Endometrium (tissue), 2 donors: ENCODE results near the gene PNMA6E.

ENCODE experiments used
- FAIRE-seq: peaks from 2 replicates; lab custom pipeline; 2012; peaks lifted over from hg19 to GRCh38; lab: Jason Lieb, UNC
- donor health status: control.
- donor health status: control.

The PNMA6E gene

DNA sequence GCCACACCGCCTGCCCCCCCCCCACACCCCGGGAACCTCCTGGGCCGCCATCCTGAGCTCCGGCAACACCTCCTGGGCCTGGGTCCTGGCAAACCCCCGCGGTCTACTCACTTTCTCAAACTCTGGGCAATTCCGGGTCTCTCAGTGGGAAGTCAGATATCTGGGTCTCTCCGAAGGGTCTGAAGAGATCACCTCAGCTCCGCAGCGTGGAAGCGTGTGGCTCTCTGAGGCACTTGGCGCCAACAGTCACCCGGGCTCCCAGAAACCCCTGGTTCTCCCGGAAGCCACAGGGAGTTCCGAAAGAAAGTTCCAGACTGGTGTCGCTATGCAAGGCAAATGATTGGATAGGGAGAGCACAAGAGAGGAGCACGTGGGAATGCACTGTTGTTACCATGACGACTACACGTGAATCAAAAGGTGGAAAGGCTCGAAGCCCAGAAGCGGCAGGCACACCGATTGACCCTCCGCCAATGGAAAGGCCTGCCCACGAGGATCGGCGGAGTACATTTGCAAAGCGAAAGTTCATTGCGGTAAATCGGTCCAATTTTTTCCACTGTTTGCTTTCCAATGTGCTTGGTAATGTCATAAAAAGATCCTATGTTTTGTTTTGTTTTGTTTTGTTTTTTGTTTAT, at the start of gene PNMA6E:
PNMA6E (minus strand) TSS at position 218 of the 632 bp plus-strand sequence. CDS start 2,501 bp downstream, outside the sequence.
- no peak for FAIRE-seq

DNA sequence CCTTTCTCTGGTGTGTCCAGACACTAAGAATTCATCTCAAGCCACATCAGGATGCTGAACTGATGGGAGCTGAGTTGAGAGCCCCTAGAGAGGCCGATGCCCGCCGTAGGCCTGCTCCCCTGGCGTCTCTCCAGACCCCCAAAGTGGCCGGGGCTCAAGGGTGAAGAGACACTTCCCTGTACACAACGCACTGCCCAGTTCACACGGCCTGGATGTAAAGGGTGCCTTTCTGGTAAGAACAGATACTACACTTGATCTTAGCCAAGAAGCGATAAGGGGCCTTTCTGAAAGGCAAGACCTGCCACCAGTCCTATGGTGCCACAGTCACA, 49.8 kb upstream of the PNMA6E start:
- FAIRE-seq: no peak

DNA sequence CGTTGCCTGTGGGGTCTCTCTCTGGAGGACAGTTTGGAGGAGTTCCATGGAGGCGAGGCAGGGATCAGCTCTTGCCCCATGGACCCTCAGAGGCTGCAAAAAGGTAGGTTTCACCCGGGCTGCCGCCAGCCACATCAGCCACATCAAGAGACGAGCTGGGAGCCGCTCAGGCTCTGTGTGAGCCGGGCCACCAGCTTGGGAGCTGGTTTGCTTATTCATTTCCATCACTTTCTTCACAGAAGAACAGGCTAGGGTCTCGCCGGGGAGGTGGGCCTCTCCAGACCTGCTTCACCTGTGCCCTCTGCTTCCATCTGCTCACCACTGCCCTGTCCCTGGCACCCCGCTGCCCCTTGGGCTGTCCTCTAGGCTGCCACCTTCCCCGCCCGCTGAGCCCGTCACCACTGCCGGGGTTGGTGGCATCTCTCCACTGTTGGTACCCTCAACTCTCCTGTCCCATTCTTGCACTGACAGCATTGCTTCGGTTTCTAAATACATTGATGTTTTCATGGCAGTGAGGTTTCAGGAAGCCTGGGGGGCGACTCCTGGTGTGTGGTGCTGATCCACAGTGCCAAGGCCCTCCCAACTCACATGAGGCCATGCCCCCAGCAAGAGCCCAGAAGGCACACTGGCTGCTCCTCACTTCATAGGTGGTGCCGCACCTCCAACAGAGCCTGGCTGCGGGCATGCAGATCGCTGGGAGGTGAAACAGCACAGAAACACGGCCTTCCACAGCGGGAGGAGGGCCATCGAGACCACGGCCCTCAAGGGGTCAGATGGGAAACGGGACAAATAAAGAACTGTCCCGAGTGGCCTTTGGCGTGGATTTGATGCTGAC, 49.2 kb upstream of the PNMA6E start:
- FAIRE-seq: no peak

DNA sequence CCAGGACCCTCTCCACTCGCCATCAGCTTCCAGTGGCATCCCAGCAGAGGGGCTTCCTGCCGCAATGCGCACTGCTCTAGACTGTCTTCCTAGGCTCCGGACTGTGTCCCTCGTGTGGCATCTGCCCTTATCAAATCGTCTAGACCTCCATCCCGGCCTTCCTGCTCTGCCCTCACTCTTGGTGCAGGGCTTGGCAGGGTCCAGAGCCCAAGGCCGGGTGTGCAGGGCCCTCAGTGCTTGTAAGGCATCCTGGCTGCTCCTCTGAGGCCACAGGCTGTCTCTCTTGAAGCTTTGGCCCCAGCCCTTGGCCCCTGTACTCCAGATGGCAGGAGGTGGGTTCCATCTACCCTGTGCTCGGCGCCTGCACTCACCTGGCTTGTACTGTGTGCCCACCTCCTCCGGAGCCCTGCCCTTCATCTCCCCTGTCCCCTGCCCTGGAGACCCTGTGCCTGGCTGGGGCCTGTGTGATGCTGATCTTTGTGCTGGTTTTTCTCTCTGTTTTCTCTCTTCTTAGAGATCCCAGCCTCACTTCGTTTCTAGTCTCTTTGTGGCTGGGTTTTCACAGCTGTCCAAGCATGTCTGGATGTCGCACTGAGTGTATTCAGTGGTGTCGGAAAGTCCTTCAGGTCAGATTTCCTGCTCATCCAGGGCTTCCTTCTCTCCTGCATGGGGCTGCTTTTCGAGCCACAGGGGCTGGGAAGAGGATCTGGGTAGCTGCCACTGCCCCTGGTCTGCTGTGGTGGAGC, 48.4 kb upstream of the PNMA6E start:
- no peak for FAIRE-seq

DNA sequence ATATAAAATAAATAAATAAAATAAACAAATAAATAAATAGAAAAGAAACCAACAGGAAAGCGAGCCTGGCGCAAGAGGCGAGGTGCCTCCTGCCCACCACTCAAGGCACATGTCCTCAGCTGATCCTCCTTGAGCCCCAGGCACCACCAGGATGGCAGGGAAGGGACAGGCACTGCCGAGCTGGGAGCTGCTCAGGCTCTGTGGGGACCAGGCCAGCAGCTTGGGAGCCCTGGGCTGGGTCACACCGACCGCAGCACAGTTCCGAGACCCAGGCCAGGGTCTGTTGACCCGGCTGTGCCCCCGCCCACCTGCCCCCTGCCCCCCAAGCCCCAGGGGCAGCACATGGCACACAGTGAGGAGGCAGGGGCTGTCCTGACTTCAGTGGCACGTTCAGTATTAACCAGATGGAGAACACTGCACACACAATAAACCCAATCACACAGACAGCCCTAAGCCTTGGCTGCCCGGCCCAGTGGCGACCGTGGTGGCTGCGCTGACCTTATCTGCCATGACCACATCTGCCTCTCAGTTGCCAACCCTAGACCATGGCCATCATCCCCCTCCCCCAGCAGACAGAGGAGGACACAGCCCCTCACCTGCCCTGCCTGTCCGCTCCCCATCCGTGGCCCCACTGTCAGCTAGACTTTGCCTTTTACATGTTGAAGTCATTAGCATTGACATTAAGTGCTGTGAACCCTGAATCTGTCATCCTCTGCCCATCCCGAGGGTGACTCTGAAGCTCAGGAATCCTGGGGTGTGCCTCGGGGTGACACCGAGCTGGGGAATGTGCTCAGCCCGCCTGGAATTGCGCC, 47.6 kb upstream of the PNMA6E start:
- no peak for FAIRE-seq

DNA sequence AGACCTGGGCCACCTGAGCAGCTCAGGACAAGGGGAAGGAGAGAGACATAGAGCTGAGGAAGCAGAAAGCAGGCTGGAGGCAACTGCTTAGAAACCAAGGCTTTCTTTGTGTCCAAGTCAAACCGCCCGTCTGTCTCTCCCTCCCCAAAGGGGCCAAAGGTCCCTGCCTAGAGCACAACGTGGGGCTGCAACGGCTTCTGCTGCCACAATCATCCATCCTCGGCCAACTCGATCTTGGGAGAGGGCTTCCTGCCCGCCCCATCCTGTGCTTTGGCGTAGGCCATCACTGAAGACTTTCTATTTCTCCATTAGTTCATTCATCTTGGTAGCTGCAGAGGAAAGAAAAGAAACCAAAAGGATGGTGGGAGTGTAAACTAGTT, 46.4 kb upstream of the PNMA6E start:
- FAIRE-seq: no peak

DNA sequence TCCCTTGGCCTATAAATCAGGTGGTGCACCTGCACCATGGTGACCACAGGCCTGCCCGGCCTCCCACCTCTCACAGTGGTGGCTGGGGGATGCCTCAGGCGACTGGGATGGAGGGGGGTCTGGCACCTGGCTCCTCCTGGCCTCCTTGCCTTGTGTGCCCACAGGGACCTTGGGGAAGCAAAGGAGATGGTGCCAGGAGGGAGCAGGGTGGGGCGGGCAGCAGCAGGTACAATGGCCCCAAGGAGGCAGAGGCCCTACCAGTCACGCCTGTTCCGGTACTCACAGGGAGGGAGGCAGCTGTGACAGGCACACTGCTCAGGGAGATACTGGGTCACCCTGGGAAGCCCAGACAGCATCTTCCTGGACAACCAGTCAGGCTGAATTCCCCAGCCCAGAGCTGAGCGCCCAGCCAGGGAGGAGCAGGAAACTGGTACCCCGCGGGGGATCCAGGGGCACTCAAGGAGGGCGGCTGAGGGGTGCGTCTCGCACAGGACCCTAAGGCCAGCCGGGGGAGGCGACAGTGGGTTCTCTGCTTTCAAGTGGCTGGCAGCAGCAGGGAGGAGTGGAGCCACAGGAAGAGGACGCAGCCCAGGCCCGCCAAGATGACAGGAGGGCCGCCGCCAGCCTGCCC, 45.9 kb upstream of the PNMA6E start:
- FAIRE-seq: no peak

DNA sequence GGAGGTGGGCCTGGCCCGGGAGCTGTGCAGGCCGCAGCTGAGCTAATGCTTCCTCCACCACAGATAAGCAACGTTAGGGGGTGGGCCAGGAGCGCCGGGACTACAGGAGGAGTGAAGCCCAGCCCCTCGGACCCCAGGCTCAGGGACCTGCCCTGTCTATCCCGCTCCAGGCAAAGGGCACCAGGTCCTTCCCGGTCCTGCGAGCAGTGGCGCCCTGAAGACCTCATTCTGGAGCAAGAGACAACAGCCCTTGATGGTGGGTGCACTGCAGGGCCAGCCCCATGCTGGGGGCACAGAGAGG, 45.4 kb upstream of the PNMA6E start:
- FAIRE-seq: no peak

DNA sequence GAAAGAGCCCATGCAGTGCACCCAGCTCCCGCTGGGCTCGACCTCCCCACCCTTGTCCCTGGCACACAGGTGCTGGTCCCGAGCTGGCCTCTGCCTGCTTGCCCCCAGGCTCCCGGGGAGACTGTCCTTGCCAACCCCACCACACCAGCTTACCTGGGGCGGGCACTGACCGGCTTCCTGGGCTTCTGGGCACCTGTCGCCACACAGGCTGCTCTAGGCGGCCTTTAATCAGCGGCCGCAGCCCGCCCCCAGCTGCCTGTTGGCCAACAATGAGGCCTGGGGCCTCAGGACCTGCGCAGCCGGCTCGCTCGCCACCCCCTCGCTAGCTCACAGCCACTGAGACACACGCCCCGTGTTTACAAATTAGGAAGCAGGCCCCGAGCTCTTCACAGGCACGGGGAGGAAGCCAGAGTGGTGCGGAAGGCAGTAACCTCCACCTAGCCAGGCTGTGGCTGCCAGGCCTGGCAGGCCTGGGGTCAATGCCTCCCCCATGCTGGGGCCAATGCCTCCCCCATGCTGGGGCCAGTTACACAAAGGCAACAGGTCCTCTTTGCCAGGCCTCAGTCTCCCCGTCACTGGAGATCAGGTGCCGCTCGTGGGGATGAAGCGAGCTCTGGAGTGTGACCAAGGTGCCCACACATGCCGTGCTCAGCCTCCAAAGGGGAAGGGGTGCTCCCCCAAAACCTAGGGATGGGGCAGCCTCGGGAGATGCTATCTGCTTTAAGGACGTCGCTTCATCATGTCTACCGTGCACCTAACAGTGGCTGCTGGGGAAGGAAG, 44.9 kb upstream of the PNMA6E start, which contains the start of gene TREX2:
TREX2 (minus strand) TSS at position 201 of the 780 bp plus-strand sequence. CDS start 626 bp downstream, outside the sequence.
- FAIRE-seq: no peak

DNA sequence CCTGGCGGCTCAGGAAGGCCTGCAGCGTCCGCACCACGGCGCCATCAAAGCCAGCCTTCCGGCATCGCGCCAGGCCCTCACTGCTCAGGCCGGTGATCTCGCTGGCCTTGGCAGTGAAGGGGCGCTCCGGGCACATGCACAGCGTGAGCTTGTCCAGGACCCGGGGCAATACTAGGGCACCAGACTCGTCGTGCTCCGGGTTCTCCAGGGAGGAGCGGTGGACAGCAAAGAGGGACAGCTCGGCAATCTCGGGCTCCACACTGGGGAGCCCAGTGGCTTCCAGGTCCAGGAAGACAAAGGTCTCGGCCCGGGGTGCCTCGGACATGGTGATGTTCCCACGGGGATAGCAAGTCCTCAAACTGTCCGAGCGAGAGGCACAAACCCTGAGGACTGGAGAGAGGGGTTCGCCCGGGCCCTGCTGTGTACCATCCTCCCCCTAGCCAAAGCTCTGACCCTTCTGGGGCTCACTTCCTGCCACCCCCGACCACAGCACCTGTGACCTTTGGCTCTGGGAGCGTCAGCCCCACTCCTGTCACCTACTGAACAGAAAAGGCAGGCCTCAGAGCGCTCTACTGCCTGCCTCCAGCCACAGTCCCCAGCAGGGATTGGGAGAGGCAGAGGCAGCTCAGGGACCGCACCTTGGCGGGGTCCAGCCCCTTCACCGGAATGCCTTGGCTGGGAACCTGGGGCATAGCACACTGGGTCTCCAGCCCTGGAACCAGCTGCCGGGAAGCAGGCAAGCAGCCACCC, 44.1 kb upstream of the PNMA6E start:
- FAIRE-seq: no peak

DNA sequence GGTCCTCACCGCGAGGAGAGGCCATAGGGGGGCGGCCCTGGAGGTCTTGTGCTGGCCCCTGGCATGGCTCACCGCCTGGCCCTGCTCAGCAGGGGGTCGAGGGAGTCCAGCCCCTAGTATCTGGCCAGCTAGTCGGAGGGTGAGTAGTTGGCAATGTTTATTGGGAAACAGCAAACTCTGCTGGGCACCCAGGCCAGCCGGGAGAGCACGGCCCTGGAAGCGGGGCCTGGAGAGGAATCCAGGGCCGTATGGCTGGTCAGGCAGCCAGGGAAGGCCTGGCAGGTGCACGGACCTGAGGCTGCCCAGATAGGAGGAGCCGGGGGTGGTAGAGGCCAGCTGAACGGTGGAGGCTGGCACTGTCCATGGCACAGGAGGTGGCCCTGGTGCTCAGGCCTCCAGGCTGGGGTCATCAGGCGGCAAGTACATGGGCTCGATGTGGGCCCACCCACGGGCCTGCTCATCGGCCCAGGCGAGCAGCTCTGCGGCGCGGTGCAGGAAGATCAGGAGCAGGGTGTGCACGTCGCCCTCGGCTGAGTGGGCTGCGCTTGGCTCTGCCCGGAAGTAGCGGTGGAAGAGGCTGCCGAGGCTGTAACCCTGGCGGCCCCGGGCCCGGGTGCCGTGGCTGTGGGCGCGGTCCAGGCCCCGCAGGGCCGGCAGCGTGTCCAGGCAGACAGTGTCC, 43.3 kb upstream of the PNMA6E start:
- no peak for FAIRE-seq

DNA sequence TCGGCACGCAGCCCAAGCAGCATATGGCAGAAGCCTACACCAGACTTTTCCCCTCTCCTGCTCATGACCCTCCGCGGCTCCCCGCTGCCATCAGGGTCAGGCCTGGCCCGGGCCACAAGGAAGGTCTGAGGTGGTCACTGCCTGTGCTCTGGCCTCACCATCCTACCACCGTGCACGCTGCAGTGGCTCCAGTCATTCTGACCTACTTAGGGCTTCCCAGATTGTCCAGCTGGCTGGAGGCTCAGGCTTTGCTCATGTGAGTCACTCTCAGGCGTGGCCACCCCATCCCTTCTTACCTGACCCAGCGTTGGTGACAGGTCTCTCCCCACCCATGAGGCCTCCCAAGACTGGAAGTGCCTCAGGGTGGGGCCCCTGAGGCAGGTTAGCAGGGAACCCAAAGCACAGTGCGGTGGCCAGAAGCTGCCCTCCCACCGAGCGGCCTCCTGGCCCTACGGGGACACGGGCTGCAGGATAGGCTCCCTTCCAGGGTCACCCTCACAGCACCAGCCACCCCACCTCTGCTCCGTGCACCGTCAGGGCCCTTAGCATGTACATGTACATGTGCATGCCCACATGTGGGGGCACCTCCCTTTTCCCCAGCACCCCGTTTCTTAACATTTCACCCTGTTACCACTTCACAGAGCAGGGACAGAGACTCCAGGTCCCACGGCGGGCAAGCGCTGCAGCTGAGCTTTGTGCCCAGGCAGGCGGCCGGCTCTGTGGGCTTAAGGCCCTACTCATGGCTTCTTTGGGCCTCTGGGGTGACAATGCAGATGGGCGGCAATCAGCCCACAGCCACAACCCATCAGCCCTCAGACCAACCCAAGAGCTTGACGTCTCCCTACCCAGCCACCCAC, 42.6 kb upstream of the PNMA6E start:
- FAIRE-seq: no peak

DNA sequence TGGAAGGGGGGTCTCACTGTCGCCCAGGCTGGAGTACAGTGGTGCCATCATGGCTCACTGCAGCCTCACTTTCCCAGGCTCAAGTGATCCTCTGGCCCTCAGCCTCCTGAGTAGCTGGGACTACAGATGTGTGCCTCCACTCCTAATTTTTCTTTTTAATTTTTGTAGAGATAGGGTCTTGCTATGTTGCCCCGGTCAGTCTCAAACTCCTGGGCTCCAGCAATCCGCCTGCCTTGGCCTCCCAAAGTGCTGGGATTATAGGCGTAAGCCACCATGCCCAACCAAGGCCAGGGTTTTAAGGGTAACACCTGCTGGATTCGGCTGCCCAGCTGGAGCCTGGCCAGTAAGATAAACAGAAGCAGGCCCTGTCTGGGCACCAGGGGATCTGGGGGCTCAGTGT, 41.3 kb upstream of the PNMA6E start:
- no peak for FAIRE-seq

DNA sequence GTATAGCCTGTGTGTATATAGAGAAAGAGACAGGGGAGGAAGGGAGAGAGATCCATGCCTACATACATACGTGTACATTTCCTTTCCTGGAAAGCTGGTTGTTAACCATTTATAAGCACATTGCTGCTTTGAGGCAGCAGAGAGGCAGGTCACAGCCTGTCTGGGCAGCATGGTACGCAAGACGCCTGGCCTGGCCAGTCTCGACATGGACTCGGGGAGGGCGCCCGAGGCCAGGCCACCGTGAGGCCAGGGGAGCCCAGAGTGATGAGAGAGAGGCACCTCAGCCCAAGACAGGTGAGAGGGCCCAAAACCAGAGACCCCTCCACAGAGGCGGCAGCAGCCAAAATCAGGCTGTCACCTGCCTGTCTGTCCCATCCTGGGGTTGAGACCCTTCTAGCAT, 40.8 kb upstream of the PNMA6E start:
- no peak for FAIRE-seq

DNA sequence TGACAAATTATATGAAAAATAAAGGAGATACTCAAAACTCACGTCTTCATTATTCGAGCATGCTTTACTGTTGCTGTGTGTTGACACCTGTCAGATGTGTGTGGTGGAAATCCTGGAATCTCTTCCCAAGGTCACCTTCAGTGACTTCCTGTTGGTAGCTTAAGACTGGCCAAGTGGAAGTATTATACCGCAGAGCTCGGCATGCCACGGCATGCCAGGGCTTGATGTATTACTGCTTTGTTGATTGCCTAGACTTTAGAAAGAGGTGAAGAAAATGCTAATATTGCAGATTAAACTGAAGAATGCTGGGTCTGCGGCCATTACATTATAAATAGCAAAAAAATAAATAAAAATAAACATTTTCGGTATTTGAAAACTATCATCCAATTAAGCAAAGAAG, 40.1 kb upstream of the PNMA6E start:
- FAIRE-seq: no peak

DNA sequence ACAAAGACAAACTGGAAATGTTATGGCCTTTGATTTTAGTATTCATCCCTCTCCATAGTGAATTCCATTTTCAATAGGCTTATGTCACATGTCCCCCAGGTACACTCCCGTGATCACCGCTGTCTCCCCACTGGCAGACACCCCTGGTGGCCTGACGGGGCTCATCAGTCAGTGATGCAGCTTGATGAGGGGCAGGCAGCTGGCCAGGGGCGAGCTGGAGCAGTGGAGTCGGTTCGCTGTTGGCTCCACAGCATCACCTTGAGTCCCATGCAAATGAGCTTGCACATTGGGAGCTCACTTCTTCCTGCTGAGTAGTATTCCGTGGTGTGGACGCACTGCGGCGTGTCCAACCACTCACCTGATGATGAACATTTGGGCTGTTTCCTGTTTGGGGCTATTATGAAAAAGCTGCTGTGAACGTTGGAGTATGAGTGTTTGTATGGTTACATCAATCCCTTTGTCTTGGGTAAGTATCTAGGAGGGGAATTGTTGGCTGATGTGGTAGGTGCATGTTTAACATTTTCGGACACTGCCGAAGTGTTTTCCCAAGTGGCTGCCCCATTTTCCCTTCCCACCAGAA, 39.5 kb upstream of the PNMA6E start:
- FAIRE-seq: no peak

DNA sequence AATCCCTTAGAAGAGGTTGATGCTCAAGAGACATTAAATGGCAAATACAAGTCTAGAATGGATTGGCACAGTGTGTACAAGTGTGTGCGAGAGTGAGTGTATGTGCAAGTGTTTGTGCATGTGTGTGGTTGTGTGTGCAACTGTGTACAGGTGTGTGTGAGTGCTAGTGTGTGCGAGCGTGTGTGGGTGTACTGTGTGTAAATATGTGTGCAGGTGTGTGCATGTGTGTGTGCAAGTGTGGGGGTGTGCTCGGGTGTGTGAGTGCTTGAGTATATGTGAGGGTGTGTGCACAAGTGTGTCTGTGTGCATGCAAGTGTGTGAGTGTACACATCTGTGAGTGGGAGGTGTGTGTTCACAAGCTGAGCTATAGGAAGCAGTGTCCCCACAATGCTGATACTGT, 38.8 kb upstream of the PNMA6E start:
- no peak for FAIRE-seq

DNA sequence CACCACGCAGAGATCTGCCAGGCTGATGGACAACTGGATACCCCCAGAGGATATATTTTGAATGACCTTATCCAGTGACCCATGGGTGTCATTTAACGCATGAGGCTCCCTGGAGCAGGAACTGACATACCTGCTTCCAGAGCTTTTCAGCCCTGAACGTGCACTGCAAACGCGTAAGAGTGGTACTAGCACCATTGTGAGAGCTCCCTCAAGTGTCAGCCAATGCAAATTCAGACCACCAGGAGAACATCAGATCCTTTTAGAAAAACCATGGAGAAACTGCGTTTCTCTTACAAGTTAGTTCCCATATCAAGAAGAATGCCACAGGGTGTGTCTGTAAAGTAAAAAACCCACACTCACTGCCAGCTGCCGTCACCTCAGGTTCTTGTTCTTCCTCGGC, 37.4 kb upstream of the PNMA6E start:
- no peak for FAIRE-seq

DNA sequence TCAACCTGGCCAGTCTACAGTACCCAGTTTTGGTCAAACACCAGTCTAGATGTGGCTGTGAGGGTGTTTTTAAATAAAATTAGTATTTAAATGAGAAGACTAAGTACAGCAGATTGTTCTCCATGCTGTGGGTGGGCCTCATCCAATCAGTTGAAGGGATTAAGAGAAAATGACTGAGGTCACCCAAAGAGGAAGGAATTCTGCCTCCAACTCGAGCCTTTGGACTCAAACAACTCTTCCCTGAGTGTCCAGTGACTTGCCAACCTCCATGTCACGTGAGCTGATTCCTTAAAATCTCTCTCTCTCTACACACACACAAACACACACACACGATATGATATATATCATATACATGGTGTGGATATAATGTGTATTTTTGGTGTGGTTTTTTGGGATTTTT, 34.7 kb upstream of the PNMA6E start:
- no peak for FAIRE-seq
